Right lobe of liver (tissue), 4 donors: Measurements from ENCODE around the gene BMAL2.

ENCODE experiments used
- POLR2A ChIP-seq: fragments of 450-650 bp; IDR thresholded peaks from one replicate; pipeline ENCODE4 v1.6.1; 2017; ENCODE audit warnings: antibody characterized with exemption, mild to moderate bottlenecking
- TF ChIP-seq, protein P1 (sequence below), 4 donors: fragments of 200-600 bp in 3 of 4; fragments of 450-650 bp in 1 of 4; IDR thresholded peaks; one replicate each; pipeline versions ENCODE4 v1.5.1 to v1.8.0; 2016 to 2022; ENCODE audit warnings: antibody characterized with exemption in 4 of 4, mild to moderate bottlenecking in 2 of 4
- donor health status: DM: no; HTN: no; CAD: no.
- donor health status: DM: no; HTN: no; CAD: no.
- donor health status: DM: no; HTN: yes; CAD: no.

DNA sequence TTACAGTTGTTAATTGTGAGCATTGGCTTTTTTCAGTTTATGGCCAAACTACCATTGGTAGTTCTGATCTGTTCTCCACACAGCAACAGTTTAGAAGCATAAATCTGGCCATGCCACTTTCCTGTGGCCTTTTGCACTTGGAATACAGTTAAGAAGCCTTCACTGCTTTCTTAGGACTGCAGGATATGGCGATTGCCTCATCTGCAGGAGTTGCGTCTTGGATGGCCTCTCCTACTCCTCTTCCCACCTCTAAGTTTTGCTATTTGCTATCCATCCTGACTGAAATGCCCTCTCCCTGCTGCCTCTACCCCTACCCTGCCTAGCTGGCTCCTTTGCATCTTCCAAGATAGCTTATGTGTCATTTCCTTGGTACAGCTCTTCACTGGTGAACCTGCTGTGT, 12.8 kb upstream of the BMAL2 start:
- TF ChIP-seq, protein P1, sequence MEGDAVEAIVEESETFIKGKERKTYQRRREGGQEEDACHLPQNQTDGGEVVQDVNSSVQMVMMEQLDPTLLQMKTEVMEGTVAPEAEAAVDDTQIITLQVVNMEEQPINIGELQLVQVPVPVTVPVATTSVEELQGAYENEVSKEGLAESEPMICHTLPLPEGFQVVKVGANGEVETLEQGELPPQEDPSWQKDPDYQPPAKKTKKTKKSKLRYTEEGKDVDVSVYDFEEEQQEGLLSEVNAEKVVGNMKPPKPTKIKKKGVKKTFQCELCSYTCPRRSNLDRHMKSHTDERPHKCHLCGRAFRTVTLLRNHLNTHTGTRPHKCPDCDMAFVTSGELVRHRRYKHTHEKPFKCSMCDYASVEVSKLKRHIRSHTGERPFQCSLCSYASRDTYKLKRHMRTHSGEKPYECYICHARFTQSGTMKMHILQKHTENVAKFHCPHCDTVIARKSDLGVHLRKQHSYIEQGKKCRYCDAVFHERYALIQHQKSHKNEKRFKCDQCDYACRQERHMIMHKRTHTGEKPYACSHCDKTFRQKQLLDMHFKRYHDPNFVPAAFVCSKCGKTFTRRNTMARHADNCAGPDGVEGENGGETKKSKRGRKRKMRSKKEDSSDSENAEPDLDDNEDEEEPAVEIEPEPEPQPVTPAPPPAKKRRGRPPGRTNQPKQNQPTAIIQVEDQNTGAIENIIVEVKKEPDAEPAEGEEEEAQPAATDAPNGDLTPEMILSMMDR (IDR thresholded peaks at IDR 0.05) = no peak
- no peak for TF ChIP-seq POLR2A
